Measurements from ENCODE around the gene NRP2. TPM values are rescaled to one million over a fixed set of nuclear protein-coding genes. Genes with fewer than 3 reads are reported as not detected.
A peak's percentile ranks its signal among the peaks of the same experiment; 100 is the strongest.

Gene NRP2
- total and polyA plus RNA-seq, 2 donors (not counting 1 experiment from before 2014, with no cell fraction given), result 16.6 to 28.7 TPM

DNA sequence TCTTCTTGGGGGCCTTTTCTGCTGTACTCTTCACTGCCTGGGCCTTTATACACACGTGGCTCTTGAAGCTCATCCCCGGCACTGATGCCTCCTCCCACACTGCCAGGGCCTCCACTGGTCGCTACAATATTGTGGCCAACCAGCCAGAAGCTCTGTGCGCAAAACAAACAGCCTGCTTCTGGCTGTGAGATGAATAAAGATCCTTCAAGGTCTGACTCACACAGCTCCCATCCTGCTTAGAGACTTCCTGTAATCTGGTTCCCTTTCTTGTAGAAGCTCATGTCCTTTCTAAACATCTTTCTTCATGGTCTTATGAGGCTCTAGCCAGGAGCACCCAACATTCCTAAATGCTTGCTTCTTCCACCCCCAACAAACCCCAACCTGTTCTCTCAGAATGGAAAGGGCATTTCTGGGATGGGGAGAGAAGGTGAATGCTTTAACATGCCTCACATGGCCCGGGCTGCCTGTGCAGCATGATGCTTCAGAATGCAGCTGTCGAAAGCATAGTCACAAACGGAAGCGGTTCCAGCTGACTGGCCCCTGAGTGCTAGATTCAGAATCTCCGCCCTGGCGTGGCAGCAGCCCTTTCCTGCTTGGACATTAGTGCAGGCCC is 24.6 kb downstream of the NRP2 start:
- no peaks in the 10 kb centered on the region for H3K9me3 ChIP-seq (ENCODE audit: control insufficient read depth, insufficient read depth, low read depth, low read length)
- no peaks in the 10 kb centered on the region for H3K36me3 ChIP-seq (ENCODE audit: control insufficient read depth, insufficient read depth, low read length)
- peak; percentile 82 to 98 for DNase-seq (ENCODE audit: low read depth in 2 of 2)
- H3K4me1 ChIP-seq (ENCODE audit: control insufficient read depth, extremely low read depth, insufficient read depth, low read length), result peaks cover 20% of the 10 kb centered on the region
- peak overlapping the region; percentile 13 for H3K4me2 ChIP-seq (ENCODE audit: extremely low read depth, insufficient read depth, low read length)
- H3K27ac ChIP-seq (ENCODE audit: insufficient read depth, low read length), result peak overlapping the region; percentile 66
- no peaks in the 10 kb centered on the region for H3K27me3 ChIP-seq (ENCODE audit: control insufficient read depth, insufficient read depth, low read length)
- peak overlapping the region; percentile 49 for H2AFZ ChIP-seq (ENCODE audit: low read length)
- H3K9ac ChIP-seq (ENCODE audit: insufficient read depth, low read length), result no peak overlapping the region
- no peak overlapping the region for H3K4me3 ChIP-seq (replicated peaks in 1 of 4; ENCODE audit: control extremely low read depth in 1 of 4, insufficient read depth in 1 of 4, low read depth in 3 of 4, low read length in 4 of 4)
- TF ChIP-seq EZH2 (IDR thresholded peaks at IDR 0.05; ENCODE audit: low read length, missing control alignments), result no peak
- TF ChIP-seq, protein P1, sequence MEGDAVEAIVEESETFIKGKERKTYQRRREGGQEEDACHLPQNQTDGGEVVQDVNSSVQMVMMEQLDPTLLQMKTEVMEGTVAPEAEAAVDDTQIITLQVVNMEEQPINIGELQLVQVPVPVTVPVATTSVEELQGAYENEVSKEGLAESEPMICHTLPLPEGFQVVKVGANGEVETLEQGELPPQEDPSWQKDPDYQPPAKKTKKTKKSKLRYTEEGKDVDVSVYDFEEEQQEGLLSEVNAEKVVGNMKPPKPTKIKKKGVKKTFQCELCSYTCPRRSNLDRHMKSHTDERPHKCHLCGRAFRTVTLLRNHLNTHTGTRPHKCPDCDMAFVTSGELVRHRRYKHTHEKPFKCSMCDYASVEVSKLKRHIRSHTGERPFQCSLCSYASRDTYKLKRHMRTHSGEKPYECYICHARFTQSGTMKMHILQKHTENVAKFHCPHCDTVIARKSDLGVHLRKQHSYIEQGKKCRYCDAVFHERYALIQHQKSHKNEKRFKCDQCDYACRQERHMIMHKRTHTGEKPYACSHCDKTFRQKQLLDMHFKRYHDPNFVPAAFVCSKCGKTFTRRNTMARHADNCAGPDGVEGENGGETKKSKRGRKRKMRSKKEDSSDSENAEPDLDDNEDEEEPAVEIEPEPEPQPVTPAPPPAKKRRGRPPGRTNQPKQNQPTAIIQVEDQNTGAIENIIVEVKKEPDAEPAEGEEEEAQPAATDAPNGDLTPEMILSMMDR (conservative IDR thresholded peaks at IDR 0.05 in 1 of 2, IDR thresholded peaks at IDR 0.05 in 1 of 2; ENCODE audit: low read depth in 1 of 2, low read length in 2 of 2), result no peak
- H4K20me1 ChIP-seq (ENCODE audit: control insufficient read depth, extremely low read depth, insufficient read depth, low read length), result no peaks in the 10 kb centered on the region
- no peaks in the 10 kb centered on the region for H3K79me2 ChIP-seq (ENCODE audit: control insufficient read depth, insufficient read depth, low read length)

GRCh38 chr2:205708231-205708631 is 25.9 kb downstream of the NRP2 start:
- peaks cover 18% of the 10 kb centered on the region for H3K4me1 ChIP-seq (ENCODE audit: control insufficient read depth, extremely low read depth, insufficient read depth, low read length)
- TF ChIP-seq, protein P1 (conservative IDR thresholded peaks at IDR 0.05 in 1 of 2, IDR thresholded peaks at IDR 0.05 in 1 of 2; ENCODE audit: low read depth in 1 of 2, low read length in 2 of 2), result no peak
- TF ChIP-seq EZH2 (IDR thresholded peaks at IDR 0.05; ENCODE audit: low read length, missing control alignments), result no peak
- H3K79me2 ChIP-seq (ENCODE audit: control insufficient read depth, insufficient read depth, low read length), result no peaks in the 10 kb centered on the region

GRCh38 chr2:205709319-205709718 is 27.0 kb downstream of the NRP2 start:
- H3K79me2 ChIP-seq (ENCODE audit: control insufficient read depth, insufficient read depth, low read length), result no peaks in the 10 kb centered on the region
- H3K36me3 ChIP-seq (ENCODE audit: control insufficient read depth, insufficient read depth, low read length), result no peaks in the 10 kb centered on the region
- H3K9ac ChIP-seq (ENCODE audit: insufficient read depth, low read length), result no peak overlapping the region
- no peak for TF ChIP-seq EZH2 (IDR thresholded peaks at IDR 0.05; ENCODE audit: low read length, missing control alignments)
- TF ChIP-seq, protein P1 (conservative IDR thresholded peaks at IDR 0.05 in 1 of 2, IDR thresholded peaks at IDR 0.05 in 1 of 2; ENCODE audit: low read depth in 1 of 2, low read length in 2 of 2), result no peak
- no peak for DNase-seq (ENCODE audit: low read depth in 2 of 2)
- no peak overlapping the region for H3K27ac ChIP-seq (ENCODE audit: insufficient read depth, low read length)
- H3K27me3 ChIP-seq (ENCODE audit: control insufficient read depth, insufficient read depth, low read length), result no peaks in the 10 kb centered on the region
- no peak overlapping the region for H3K4me2 ChIP-seq (ENCODE audit: extremely low read depth, insufficient read depth, low read length)
- no peak overlapping the region for H2AFZ ChIP-seq (ENCODE audit: low read length)
- no peaks in the 10 kb centered on the region for H3K9me3 ChIP-seq (ENCODE audit: control insufficient read depth, insufficient read depth, low read depth, low read length)
- H3K4me1 ChIP-seq (ENCODE audit: control insufficient read depth, extremely low read depth, insufficient read depth, low read length), result peaks cover 24% of the 10 kb centered on the region
- no peaks in the 10 kb centered on the region for H4K20me1 ChIP-seq (ENCODE audit: control insufficient read depth, extremely low read depth, insufficient read depth, low read length)
- no peak overlapping the region for H3K4me3 ChIP-seq (replicated peaks in 1 of 4; ENCODE audit: control extremely low read depth in 1 of 4, insufficient read depth in 1 of 4, low read depth in 3 of 4, low read length in 4 of 4)

More at GRCh38 chr2:205708231-205708631, 25.9 kb downstream of the NRP2 start:
- Histone ChIP-seq H3K27me3 (ENCODE audit: control insufficient read depth, insufficient read depth, low read length) (no peaks in the 10 kb centered on the region), H3K36me3 (ENCODE audit: control insufficient read depth, insufficient read depth, low read length) (no peaks in the 10 kb centered on the region), H3K4me2 (ENCODE audit: extremely low read depth, insufficient read depth, low read length) (peak overlapping the region; percentile 40), H3K9me3 (ENCODE audit: control insufficient read depth, insufficient read depth, low read depth, low read length) (no peaks in the 10 kb centered on the region), H4K20me1 (ENCODE audit: control insufficient read depth, extremely low read depth, insufficient read depth, low read length) (no peaks in the 10 kb centered on the region), H3K27ac (ENCODE audit: insufficient read depth, low read length) (peak overlapping the region; percentile 66), H3K9ac (ENCODE audit: insufficient read depth, low read length) (no peak overlapping the region), H3K4me3 (replicated peaks in 1 of 4; ENCODE audit: control extremely low read depth in 1 of 4, insufficient read depth in 1 of 4, low read depth in 3 of 4, low read length in 4 of 4) (no peak overlapping the region), H2AFZ (ENCODE audit: low read length) (no peak overlapping the region)
- DNase-seq (ENCODE audit: low read depth in 2 of 2), result peak; percentile 61 to 99

All from fibroblast of lung (primary cell).